ENCODE results near the gene RNF187.
"Not testable (repeated sequence)": the region's sequence is repeated elsewhere in the genome, so short reads cannot be mapped to it uniquely, and the experiment has no call there.

Gene RNF187

DNA sequence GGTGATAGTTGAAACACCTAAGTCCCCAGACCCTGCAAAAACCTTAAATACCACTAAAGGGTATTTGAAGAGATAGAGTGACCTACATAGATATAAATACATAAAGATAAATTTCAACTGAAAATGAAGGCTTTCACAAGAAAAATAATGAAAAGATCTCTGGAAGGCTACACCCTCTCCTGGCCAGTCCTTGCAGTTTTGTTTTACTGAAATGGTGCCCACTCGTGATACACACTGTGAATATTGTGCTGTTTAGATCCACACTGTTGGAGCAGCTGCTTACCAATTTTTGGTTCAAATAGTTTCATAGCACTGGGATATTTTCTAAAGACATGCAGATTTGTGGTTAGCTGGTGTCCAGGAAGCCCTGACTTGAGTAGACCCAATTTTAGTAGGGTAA, 31.5 kb upstream of the RNF187 start:
- ATAC-seq: no peak
- Mint-ChIP-seq H3K9me3 (no peaks in the 10 kb centered on the region), H3K27ac (no peak overlapping the region), H3K4me3 (peak overlapping the region; percentile 96), H3K4me1 (peaks cover 50% of the 10 kb centered on the region), H3K36me3 (peaks cover 35% of the 10 kb centered on the region)
- DNase-seq (ENCODE audit: low spot score in 2 of 2): no peak

DNA sequence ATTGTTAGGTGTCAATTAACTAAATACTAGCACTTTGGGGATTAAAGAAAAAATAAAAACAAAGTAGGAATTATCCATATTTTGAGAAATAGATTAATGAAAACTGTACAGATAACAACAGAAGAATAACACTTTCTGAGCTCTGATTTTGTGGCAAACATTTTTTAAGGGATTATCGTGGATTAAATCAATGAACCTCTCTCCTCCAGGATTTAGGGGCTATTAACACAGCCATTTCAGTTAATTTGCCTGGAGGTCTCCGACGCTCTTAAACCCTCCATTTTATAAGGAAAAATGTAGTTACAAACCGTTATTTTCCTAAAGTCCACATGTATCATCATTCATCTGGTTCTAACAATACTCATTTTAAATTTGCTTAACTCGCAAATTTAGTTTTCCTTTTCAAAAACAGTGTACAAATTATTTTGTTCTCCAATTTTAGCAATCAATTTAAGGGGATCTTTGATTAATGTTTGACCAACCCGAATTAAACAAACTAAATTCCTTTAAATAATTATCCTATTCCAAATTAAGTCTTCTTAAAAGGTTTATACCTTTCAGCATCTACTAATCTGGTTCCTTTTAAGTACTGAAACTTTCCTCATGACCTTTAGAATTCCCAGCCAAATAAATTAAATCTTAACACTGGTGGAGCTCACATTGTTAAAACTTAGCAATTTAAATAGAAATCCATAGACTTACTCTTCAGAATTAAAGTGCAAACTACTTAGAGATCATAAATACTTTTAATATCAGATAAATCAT, 30.7 kb upstream of the RNF187 start:
- ATAC-seq (no peak), DNase-seq (ENCODE audit: low spot score in 2 of 2) (no peak)
- peak overlapping the region; percentile 97 for H3K27ac Mint-ChIP-seq
- H3K36me3 Mint-ChIP-seq: peaks cover 39% of the 10 kb centered on the region
- H3K9me3 Mint-ChIP-seq: no peaks in the 10 kb centered on the region
- peak overlapping the region; percentile 96 for H3K4me3 Mint-ChIP-seq
- H3K4me1 Mint-ChIP-seq: peaks cover 55% of the 10 kb centered on the region

DNA sequence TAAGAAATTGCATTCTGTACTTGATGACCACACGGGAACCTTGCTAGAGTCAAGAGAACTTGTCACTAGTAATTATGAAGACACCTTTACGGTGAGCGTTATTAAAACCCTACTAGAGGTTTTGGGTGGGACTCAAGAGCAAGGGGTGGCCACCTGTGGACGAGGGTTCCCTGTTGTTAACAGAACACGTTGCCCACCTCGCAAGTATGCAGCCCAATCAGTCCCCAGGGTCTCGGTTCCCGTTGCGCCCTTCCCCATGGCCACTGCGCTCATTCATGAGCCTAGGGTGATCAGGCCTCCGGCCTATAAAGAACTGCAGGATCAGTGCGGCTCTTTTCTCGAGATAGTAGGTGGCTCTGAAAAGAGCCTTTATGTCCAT, 30.2 kb upstream of the RNF187 start:
- peaks cover 39% of the 10 kb centered on the region for H3K36me3 Mint-ChIP-seq
- no peak for DNase-seq (ENCODE audit: low spot score in 2 of 2)
- ATAC-seq: peak; percentile 3
- H3K9me3 Mint-ChIP-seq: no peaks in the 10 kb centered on the region
- H3K4me1 Mint-ChIP-seq: peaks cover 51% of the 10 kb centered on the region
- peak overlapping the region; percentile 96 for H3K4me3 Mint-ChIP-seq
- peak overlapping the region; percentile 97 for H3K27ac Mint-ChIP-seq

DNA sequence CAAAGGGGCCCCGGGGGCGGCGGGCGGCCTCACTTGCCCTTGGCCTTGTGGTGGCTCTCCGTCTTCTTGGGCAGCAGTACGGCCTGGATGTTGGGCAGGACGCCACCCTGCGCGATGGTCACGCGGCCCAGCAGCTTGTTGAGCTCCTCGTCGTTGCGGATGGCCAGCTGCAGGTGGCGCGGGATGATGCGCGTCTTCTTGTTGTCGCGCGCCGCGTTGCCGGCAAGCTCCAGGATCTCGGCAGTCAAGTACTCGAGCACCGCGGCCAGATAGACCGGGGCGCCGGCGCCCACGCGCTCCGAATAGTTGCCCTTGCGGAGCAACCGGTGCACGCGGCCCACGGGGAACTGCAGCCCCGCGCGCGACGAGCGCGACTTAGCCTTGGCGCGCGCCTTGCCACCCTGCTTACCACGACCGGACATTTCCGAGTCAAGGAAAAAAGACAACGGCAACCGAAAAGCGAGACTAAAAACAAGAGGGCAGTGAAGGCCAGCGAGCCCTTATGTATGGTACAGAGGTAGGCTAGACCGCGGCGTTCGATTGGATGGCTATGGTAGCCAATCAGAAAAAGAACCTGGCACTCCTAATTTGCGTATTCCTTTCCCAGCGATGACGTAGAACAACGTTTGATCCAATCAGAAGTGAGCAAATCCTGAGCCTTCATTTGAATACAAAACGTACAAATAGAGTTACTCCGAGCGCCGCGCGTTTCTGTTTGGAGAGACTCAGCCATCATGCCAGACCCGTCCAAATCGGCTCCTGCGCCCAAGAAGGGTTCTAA, 29.6 kb upstream of the RNF187 start:
- H3K36me3 Mint-ChIP-seq: peaks cover 39% of the 10 kb centered on the region
- no peaks in the 10 kb centered on the region for H3K9me3 Mint-ChIP-seq
- peak overlapping the region; percentile 97 for H3K27ac Mint-ChIP-seq
- H3K4me3 Mint-ChIP-seq: peak overlapping the region; percentile 96
- DNase-seq (ENCODE audit: low spot score in 2 of 2): peak; percentile 73 to 97
- ATAC-seq: peak; percentile 92
- peaks cover 51% of the 10 kb centered on the region for H3K4me1 Mint-ChIP-seq

DNA sequence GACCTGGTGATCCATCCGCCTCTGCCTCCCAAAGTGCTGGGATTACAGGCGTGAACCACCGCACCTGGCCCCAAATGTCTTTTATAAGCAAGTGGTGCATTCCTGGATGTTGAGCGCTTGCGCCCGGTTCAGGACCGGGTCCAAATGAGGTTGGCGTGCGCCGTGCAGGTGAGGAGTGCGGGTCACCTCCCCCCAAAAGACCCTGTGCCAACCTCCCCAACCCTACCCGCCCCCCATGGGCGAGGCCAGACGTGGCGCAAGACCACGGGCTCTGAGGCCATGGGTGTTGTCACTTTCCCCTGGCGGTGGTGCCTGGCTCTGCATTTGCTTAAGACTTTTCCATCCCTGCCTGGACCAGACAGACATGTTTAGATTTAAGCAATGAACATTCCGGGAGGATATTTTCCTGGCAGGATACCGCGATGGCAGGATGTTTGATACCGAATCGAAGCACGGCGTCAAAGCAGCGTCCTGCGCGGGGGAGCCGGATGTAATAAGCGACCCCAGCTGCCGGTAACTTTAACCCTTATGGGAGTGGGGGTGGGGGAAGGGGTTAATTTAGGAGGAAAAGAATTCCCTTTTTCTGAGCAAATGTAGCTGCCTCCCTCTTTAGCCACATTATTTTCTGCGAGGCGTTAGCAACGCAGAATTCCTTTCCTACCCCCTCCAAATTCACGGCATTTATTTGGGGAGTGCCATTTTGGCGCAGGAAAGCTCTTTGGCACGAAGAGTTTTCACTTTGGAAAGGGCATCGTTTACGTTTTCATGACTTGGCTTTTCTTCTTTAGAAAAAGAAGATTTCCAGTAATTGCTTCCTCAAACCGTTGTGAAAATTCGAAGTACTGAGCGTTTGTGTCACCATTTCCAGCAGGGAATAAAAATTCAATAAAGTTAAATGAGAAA, 27.8 kb upstream of the RNF187 start:
- no peak for ATAC-seq
- Mint-ChIP-seq H3K4me3 (peak overlapping the region; percentile 96), H3K27ac (peak overlapping the region; percentile 97), H3K36me3 (peaks cover 48% of the 10 kb centered on the region), H3K9me3 (no peaks in the 10 kb centered on the region), H3K4me1 (peaks cover 51% of the 10 kb centered on the region)
- DNase-seq (ENCODE audit: low spot score in 2 of 2): peak; percentile 46 to 84

DNA sequence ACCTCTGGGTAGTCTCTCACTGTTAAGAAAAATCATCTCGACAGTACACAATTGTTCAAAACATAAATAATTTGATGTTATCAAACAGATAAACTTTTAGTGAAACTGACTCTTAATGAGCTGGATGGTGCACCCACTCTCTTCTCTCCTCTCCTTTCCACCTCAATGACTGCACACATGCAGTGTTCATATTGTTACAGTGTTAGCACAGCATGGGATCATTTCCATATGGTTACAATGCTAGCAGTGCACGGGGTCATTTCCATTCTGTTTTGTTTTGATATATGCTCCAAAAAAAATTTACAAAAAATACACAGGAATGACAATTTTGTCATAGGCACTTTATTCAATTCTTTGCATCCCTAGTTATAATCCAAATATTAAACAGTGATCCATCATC, 26.4 kb upstream of the RNF187 start:
- DNase-seq (ENCODE audit: low spot score in 2 of 2) (no peak), ATAC-seq (no peak)
- H3K4me3 Mint-ChIP-seq: peak overlapping the region; percentile 96
- H3K36me3 Mint-ChIP-seq: peaks cover 49% of the 10 kb centered on the region
- H3K4me1 Mint-ChIP-seq: peaks cover 63% of the 10 kb centered on the region
- H3K9me3 Mint-ChIP-seq: no peaks in the 10 kb centered on the region
- no peak overlapping the region for H3K27ac Mint-ChIP-seq

DNA sequence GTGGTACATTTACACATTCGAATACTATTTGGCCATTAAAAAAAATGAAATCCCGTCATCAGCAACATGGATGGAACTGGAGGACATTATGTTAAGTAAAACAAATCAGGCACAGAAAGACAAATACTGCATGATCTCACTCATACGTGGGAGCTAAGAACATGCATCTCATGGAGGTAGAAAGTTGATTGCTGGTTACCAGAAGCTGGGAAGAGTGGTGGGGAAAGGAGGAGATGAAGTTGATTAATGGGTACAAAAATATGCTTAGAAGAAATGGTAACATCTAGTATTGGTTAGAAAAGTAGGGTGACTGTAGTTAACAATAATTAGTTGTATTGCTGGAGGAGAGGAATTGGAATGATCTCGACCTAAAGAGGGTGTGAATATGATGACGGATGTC, 24.6 kb upstream of the RNF187 start:
- H3K4me1 Mint-ChIP-seq: peaks cover 67% of the 10 kb centered on the region
- ATAC-seq (no peak), DNase-seq (ENCODE audit: low spot score in 2 of 2) (no peak)
- H3K36me3 Mint-ChIP-seq: peaks cover 50% of the 10 kb centered on the region
- no peaks in the 10 kb centered on the region for H3K9me3 Mint-ChIP-seq
- peak overlapping the region; percentile 86 for H3K4me3 Mint-ChIP-seq
- peak overlapping the region; percentile 40 for H3K27ac Mint-ChIP-seq

DNA sequence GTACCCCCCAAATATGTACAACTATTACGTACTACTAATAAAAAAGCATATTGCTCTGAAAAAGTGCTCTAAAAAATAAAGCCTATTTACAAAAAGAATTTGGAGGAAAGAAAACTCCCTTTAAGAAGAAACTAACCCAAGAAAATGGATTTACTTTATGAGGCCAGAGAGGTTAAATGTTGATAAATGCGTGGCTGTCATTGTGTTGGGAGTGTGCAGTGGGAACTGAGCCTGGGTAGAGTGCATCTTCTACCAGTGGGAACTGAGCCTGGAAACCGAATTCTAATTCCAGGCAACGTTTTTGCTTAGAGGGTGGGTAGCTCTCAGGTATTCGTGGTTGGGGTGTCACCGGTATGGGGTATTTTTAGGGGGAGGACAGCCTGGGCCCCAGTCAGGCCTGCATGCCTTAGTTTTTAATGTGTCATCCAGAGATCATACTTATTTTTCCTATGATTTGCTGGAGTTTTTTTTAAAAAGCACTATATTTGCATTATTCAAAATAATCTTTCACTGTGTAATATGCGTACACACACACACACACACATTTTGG, 24.1 kb upstream of the RNF187 start:
- DNase-seq (ENCODE audit: low spot score in 2 of 2) (no peak), ATAC-seq (no peak)
- Mint-ChIP-seq H3K9me3 (no peaks in the 10 kb centered on the region), H3K4me1 (peaks cover 64% of the 10 kb centered on the region), H3K36me3 (peaks cover 44% of the 10 kb centered on the region), H3K27ac (peak overlapping the region; percentile 40), H3K4me3 (peak overlapping the region; percentile 86)

DNA sequence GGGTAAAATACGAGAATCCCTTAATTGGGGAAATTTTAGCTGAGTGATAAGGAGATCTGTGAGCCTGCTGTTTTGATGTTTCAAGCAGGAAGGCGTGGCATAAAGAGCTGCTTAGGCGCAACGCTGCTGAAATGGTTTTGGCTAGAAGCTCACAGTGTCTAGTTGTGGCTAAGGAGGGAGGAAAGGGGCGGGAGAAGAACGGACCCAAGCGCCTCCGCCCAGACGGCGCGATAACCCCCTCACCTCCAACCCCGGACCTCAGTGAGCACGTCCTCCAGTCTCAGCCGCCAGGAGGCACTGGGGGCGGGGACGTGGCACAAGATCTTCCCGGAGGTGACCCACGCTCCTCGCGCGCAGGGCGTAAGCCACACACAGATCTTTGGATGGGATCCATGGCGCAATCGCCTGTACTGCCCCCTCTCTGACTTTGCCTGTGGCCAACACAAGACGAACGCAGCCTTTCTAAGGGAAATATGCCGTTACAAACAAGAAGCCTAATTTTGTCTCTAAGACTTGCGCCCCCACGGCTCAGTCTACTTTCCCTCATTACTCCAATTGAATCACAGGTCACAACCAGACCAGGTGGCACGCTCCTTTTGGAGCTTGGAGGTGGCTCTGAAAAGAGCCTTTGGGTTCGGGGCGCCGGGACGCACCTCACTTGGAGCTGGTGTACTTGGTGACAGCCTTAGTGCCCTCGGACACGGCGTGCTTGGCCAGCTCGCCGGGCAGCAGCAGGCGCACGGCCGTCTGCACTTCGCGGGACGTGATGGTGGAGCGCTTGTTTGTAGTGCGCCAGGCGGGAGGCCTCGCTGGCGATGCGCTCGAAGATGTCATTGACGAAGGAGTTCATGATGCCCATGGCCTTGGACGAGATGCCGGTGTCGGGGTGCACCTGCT, 23.4 kb upstream of the RNF187 start:
- H3K9me3 Mint-ChIP-seq: no peaks in the 10 kb centered on the region
- H3K4me1 Mint-ChIP-seq: peaks cover 60% of the 10 kb centered on the region
- peaks cover 37% of the 10 kb centered on the region for H3K36me3 Mint-ChIP-seq
- ATAC-seq (peak; percentile 82), DNase-seq (ENCODE audit: low spot score in 2 of 2) (peak; percentile 56 to 91)
- H3K4me3 Mint-ChIP-seq: peak overlapping the region; percentile 86
- peak overlapping the region; percentile 40 for H3K27ac Mint-ChIP-seq

DNA sequence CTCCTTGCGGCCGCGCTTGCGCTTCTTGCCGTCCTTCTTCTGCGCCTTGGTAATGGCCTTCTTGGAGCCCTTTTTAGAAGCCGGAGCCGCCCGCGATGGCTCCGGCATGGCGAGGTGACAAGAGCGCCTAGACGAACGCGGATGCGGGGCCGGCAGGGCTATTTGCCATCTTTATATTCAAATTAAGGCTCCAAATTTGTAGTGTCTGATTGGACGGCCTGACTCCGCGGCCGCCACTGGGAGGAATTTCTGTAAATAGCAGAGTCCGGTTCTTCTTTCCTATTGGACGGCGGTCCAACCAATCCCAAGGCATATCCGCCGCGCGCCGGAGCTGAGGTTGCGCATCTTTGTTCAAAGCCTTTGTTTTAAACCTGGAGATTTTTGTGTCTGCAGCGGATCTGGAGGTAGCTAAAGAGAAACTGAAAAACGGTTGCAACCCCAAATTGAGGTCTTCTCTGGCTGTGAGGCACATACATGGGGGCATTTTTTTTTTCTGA, 22.6 kb upstream of the RNF187 start:
- Mint-ChIP-seq H3K36me3 (peaks cover 33% of the 10 kb centered on the region), H3K4me3 (peak overlapping the region; percentile 86), H3K9me3 (no peaks in the 10 kb centered on the region), H3K4me1 (peaks cover 60% of the 10 kb centered on the region), H3K27ac (peak overlapping the region; percentile 40)
- DNase-seq (ENCODE audit: low spot score in 2 of 2) (peak; percentile 69 to 91), ATAC-seq (peak; percentile 78)

DNA sequence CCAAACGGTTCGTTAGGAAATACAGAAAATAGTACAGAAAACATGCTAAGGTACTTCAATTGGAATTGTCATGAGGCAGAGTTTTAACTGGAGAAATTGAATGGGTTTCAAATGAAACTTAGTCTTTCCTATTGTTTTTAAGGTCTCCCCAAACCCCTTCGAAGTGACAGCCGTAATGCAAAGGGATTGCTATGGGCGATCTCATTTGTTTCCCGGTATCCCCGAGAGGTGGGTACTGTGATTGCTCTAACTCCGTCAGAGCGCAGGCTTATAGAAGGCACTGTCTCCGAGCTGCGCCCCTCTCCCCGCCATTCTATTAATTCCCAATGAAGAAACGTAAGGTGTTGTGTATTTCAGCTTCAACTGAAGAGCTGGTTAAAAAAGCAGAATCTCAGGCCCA, 22.0 kb upstream of the RNF187 start:
- ATAC-seq: no peak
- no peaks in the 10 kb centered on the region for H3K9me3 Mint-ChIP-seq

DNA sequence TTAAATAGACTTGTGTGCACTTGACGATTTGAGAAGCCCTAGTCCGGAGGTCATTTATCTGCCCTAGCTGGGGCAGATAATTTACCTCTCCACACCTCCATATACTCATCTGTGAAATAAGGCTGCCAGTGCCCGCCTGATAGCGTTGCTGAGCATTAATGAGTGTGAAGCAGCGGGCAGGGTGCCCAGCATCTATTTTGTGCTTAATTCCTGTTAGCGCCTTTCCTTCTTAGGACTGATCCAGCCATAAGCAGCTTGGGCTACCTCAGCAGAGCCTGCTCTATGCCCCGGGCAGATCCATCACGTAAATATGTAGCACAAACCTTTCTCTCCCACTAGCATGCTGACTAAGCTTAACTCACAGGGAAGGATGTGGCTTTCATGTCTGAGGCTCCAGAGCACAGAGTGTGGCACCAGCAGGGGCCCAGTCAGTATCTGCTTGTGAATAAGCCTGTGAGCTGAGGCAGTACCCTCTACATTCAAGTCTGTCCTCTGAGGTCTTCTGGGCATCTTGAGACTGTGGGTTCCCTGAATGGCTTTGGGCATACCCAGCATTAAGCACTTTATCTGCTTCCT, 21.5 kb upstream of the RNF187 start:
- peak overlapping the region; percentile 86 for H3K4me3 Mint-ChIP-seq
- peaks cover 27% of the 10 kb centered on the region for H3K36me3 Mint-ChIP-seq
- peak overlapping the region; percentile 40 for H3K27ac Mint-ChIP-seq
- no peaks in the 10 kb centered on the region for H3K9me3 Mint-ChIP-seq
- peaks cover 58% of the 10 kb centered on the region for H3K4me1 Mint-ChIP-seq
- ATAC-seq (peak; percentile 78), DNase-seq (ENCODE audit: low spot score in 2 of 2) (peak in 1 of 2 donors; percentile 71)

More for the DNA sequence above, 22.0 kb upstream of the RNF187 start:
- DNase-seq (ENCODE audit: low spot score in 2 of 2): no peak
- peak overlapping the region; percentile 86 for H3K4me3 Mint-ChIP-seq
- peaks cover 60% of the 10 kb centered on the region for H3K4me1 Mint-ChIP-seq
- peaks cover 33% of the 10 kb centered on the region for H3K36me3 Mint-ChIP-seq
- H3K27ac Mint-ChIP-seq: peak overlapping the region; percentile 40

DNA sequence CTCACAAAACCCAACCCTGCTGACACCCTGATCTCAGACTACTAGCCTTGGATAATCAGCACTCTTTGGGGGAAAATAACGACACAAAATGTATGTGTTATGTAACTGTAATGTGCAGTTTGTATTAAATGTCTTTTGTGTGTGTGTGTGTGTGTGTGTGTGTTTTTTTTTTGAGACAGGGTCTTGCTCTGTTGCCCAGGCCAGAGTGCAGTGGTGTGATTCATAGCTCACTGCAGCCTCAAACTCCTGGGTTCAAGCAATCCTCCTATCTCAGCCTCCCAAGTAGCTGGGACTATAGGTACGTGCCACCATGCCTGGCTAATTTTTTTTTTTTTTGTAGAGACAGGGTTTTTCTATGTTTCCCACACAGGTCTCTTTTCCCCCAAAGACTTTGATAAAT, 19.0 kb upstream of the RNF187 start:
- not testable (repeated sequence) for H3K4me3 Mint-ChIP-seq; DNase-seq (ENCODE audit: low spot score in 2 of 2); H3K9me3 Mint-ChIP-seq; ATAC-seq
- peaks cover 22% of the 10 kb centered on the region for H3K36me3 Mint-ChIP-seq
- H3K27ac Mint-ChIP-seq: peak overlapping the region; percentile 40
- H3K4me1 Mint-ChIP-seq: peaks cover 61% of the 10 kb centered on the region

Measured in stimulated activated effector memory CD8-positive, alpha-beta T cell treated with anti-CD3 and anti-CD28 coated beads, Interleukin-12 subunit alpha, Interleukin-12 subunit beta, amount 100 ng/mL, for 72 hours (primary cell).